Thoracic aorta (tissue), 2 donors: ENCODE results near the gene TRAF5. TPM values are rescaled to one million over a fixed set of nuclear protein-coding genes. Genes with fewer than 3 reads are reported as not detected.

ENCODE experiments used
- ATAC-seq: fragments of 150-250 bp; one replicate; pipeline ENCODE4 v1.8.0; 2017; ENCODE audit warnings: low read depth; ENCODE audit not compliant: insufficient number of reproducible peaks, low FRiP score
- DNase-seq: peaks from one replicate; pipeline ENCODE4 v3.0.0-alpha.2; 2020; ENCODE audit warnings: low spot score
- H3K27ac ChIP-seq, 2 donors: fragments of 200-600 bp; sonication (generic); 1 replicate in 1 of 2; 2 replicates in 1 of 2; pipeline ENCODE4 v1.5.1; 2016; ENCODE audit warnings: mild to moderate bottlenecking in 2 of 2, moderate library complexity in 2 of 2
- H3K27me3 ChIP-seq: fragments of 200-600 bp; sonication (generic); replicated peaks from 2 replicates; pipeline ENCODE4 v1.6.0; 2016; ENCODE audit warnings: mild to moderate bottlenecking; ENCODE audit not compliant: insufficient read depth
- H3K36me3 ChIP-seq: fragments of 200-600 bp; sonication (generic); one replicate; pipeline ENCODE4 v1.5.1; 2016
- H3K4me1 ChIP-seq, 2 donors: fragments of 200-600 bp; sonication (generic); 1 replicate in 1 of 2; 2 replicates in 1 of 2; pipeline versions ENCODE4 v1.5.1 to v1.6.0; 2016; ENCODE audit warnings: low read depth in 2 of 2, mild to moderate bottlenecking in 1 of 2; ENCODE audit not compliant: control insufficient read depth in 1 of 2
- H3K4me3 ChIP-seq: fragments of 200-600 bp; sonication (generic); 2 replicates; pipeline ENCODE4 v1.5.1; 2016; ENCODE audit warnings: mild to moderate bottlenecking
- H3K9me3 ChIP-seq: fragments of 200-600 bp; sonication (generic); 2 replicates; pipeline ENCODE4 v1.5.1; 2016
- total RNA-seq, 2 donors: library from RNA; depleted of rRNA; stranded (reverse); fragments of >200 nt; gene quantifications; one replicate each; pipeline versions ENCODE4 v1.1.0 to v1.2.3, GENCODE V29; 2016
- TF ChIP-seq, protein P1 (sequence below): fragments of 200-600 bp; sonication (generic); IDR thresholded peaks from one replicate; pipeline ENCODE4 v1.5.1; 2019; ENCODE audit warnings: antibody characterized with exemption

Gene TRAF5
- total RNA-seq, 2 donors from 2014 or later: 55.8 to 62.7 TPM

DNA sequence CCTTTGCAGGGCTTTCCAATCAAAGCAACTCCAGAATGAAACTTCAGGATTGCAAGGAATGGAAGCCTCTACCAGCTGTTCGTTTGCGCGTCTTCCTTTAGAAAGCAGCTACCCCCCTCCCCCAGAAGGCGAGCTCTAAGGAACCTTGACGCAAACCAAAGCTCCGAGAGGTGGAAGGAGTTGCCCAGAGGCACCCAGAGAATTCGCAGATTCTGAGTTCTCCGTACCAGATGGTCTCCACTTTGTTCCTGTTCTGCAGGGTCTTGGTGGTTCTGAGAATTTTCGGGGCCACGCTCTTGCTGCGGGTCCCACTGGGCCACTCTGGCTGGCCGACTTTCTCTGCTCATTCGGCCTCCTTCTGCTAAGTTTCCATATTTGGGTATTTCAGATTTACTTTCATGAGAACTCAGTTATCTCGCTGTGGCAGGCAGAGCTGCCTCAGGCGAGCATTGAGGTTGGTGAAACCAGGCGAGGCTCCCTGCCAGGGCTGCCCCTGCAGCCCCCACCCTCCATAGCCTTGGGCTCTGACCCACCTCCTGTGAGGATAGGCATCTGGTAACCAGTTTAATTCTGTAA, 801 bp downstream of the TRAF5 start:
- H3K9me3 ChIP-seq: no peaks in the 10 kb centered on the region
- no peaks in the 10 kb centered on the region for H3K27me3 ChIP-seq
- H3K4me1 ChIP-seq: peaks cover 34 to 58% of the 10 kb centered on the region in 2 donors
- peak overlapping the region; percentile 91 for H3K4me3 ChIP-seq
- TF ChIP-seq, protein P1, sequence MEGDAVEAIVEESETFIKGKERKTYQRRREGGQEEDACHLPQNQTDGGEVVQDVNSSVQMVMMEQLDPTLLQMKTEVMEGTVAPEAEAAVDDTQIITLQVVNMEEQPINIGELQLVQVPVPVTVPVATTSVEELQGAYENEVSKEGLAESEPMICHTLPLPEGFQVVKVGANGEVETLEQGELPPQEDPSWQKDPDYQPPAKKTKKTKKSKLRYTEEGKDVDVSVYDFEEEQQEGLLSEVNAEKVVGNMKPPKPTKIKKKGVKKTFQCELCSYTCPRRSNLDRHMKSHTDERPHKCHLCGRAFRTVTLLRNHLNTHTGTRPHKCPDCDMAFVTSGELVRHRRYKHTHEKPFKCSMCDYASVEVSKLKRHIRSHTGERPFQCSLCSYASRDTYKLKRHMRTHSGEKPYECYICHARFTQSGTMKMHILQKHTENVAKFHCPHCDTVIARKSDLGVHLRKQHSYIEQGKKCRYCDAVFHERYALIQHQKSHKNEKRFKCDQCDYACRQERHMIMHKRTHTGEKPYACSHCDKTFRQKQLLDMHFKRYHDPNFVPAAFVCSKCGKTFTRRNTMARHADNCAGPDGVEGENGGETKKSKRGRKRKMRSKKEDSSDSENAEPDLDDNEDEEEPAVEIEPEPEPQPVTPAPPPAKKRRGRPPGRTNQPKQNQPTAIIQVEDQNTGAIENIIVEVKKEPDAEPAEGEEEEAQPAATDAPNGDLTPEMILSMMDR: no peak
- H3K27ac ChIP-seq: peak overlapping the region; percentile 79 to 91
- no peaks in the 10 kb centered on the region for H3K36me3 ChIP-seq
- ATAC-seq: peak; percentile 54
- DNase-seq: no peak

DNA sequence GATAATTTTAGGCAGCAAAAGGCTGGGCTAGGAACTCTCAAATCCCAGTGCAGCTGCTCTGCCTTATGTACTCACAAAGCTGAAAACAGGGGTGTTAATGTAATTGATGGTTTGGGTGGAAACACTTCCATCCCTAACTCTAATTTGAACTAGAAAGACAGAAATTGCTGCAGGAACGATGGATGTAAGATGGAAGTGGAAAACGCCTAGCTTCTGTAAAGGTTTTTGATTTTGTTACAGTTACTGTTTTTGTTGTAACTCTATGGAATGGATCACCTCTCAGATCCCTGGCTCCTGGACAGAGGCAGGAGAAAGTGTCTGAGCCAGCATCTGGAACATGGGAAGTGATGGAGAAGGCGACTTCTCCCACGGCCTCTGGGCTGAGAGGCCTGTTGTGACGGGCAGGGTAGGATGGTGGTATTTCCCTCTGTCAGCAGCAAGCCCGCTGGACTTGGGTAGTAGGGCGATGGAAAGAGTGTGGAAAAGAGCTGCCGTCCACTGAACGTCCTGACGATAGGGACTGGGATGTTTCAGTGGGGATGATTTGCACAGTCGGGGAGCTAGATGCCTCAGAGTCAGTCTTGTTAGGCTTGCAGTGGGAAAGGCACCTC, 1.6 kb downstream of the TRAF5 start:
- peak overlapping the region; percentile 79 to 91 for H3K27ac ChIP-seq
- ATAC-seq (no peak), DNase-seq (no peak)
- H3K4me3 ChIP-seq: peak overlapping the region; percentile 91
- TF ChIP-seq, protein P1: no peak
- H3K4me1 ChIP-seq: peaks cover 39 to 65% of the 10 kb centered on the region in 2 donors
- H3K36me3 ChIP-seq: no peaks in the 10 kb centered on the region
- no peaks in the 10 kb centered on the region for H3K27me3 ChIP-seq
- H3K9me3 ChIP-seq: no peaks in the 10 kb centered on the region

DNA sequence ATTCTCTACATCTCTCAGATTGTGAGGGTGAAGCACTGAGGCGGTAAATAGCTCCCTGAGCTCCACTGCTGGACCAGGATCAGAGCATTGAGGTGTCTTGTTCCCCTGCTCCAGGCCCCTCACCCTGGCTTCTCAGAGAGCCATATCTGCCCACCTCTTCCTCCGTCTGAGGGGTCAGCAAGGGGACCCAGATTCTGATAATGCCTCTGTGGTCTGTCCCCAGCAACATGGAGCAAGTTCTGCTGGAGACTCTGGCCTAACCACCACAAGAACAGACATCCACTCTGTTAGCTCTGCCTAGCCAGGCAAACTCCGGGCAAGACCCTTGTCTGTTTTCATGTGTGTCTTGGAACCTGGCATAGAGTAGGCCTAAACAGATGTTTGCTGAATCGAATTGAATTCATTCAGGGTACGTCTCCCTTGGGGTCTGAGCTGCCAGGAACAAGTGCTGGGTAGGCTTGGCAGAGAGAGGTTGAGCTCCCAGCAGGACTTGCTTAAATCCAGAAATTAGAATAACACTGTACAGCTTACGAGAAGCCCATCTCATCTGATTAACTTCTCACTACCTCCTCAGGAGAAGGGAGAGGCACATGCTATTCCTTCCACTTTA, 2.3 kb downstream of the TRAF5 start:
- peak overlapping the region; percentile 91 for H3K4me3 ChIP-seq
- no peak for DNase-seq
- TF ChIP-seq, protein P1: no peak
- H3K27ac ChIP-seq: peak overlapping the region; percentile 79 to 91
- H3K27me3 ChIP-seq: no peaks in the 10 kb centered on the region
- peaks cover 43 to 68% of the 10 kb centered on the region in 2 donors for H3K4me1 ChIP-seq
- H3K9me3 ChIP-seq: no peaks in the 10 kb centered on the region
- no peaks in the 10 kb centered on the region for H3K36me3 ChIP-seq
- no peak for ATAC-seq

DNA sequence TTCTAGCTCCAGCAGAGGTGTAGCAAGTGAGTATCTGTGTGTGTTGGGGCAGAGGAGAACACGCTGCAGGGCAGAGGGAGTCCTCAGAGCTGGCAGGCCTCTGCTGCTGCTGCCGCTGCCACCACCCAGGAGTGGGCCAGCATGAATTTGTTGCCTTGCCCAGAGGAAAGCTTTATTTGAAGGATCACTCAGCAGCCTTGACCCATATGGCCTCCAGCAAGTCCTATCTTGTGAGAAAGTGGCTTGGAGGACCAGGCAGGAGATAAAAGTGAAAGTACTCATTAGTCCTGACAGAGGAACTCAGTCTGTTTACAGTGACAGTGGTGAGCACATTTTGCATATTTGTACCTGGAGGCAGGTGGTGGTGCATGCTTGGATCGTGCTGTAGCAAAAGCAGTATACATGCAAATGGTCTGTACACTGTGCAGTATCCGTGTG, 3.1 kb downstream of the TRAF5 start:
- TF ChIP-seq, protein P1: no peak
- Histone ChIP-seq H3K9me3 (no peaks in the 10 kb centered on the region), H3K36me3 (no peaks in the 10 kb centered on the region), H3K4me1 (peaks cover 45 to 75% of the 10 kb centered on the region in 2 donors), H3K27ac (peak overlapping the region in 1 of 2 donors; percentile 91), H3K4me3 (peak overlapping the region; percentile 91), H3K27me3 (no peaks in the 10 kb centered on the region)
- DNase-seq (no peak), ATAC-seq (no peak)

DNA sequence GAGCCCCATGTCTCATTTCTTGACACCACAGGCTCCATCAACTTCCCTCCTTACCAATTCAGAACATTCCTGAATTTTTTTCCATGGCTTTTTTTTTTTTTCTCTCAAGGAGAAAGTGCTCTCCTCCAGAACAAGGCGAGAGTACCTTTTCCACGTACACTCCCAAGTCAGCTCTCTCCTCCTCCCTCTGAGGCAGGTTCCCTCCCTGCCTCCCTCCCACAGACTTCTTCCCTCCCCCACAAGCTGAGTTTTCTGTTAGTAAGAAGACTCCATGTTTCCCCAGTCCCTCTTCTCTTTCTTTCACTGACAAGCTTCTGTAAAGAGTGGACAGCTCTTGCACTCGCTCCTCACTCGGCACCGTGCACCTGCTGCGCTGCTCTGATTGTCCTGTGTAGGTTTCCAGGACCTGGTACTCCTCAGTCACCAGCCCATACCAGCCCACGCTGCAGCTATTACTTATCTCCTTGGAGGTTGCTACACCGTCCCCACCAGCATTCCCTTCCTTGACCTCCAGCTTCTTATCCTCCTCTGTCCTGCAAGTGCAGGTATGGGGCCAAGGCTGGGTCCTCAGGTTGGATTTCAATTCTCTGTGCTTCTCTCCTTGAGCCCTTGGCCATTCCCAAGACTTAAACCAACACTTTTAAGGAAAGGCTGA, 3.8 kb downstream of the TRAF5 start:
- Histone ChIP-seq H3K36me3 (no peaks in the 10 kb centered on the region), H3K9me3 (no peaks in the 10 kb centered on the region), H3K27me3 (no peaks in the 10 kb centered on the region), H3K27ac (no peak overlapping the region), H3K4me1 (peaks cover 48 to 80% of the 10 kb centered on the region in 2 donors), H3K4me3 (peak overlapping the region; percentile 91)
- DNase-seq (no peak), ATAC-seq (no peak)
- TF ChIP-seq, protein P1: no peak
